Ascending aorta (tissue), 2 donors: ENCODE data around the gene MAFF. TPM values are rescaled to one million over a fixed set of nuclear protein-coding genes. Genes with fewer than 3 reads are reported as not detected.
A peak's percentile ranks its signal among the peaks of the same experiment; 100 is the strongest.

Source experiments
- DNase-seq, 2 donors: peaks; one replicate each; pipeline ENCODE4 v3.0.0-alpha.2; 2019; ENCODE audit warnings: low spot score in 2 of 2
- H3K27ac ChIP-seq, 2 donors: fragments of 200-600 bp; sonication (generic); one replicate each; pipeline ENCODE4 v1.5.1; 2016 to 2017; ENCODE audit warnings: mild to moderate bottlenecking in 1 of 2
- H3K27me3 ChIP-seq: fragments of 200-600 bp; sonication (generic); one replicate; pipeline ENCODE4 v1.5.1; 2017
- H3K36me3 ChIP-seq, 2 donors: fragments of 200-600 bp; sonication (generic); one replicate each; pipeline ENCODE4 v1.5.1; 2016
- H3K4me1 ChIP-seq, 2 donors: fragments of 200-600 bp; sonication (generic); one replicate each; pipeline ENCODE4 v1.5.1; 2016 to 2017; ENCODE audit warnings: mild to moderate bottlenecking in 1 of 2
- H3K4me3 ChIP-seq, 2 donors: fragments of 200-600 bp; sonication (generic); one replicate each; pipeline ENCODE4 v1.5.1; 2016 to 2017; ENCODE audit warnings: mild to moderate bottlenecking in 1 of 2
- H3K9me3 ChIP-seq, 2 donors: fragments of 200-600 bp; sonication (generic); one replicate each; pipeline ENCODE4 v1.5.1; 2016
- CTCF ChIP-seq, 3 experiments: fragments of 200-600 bp in 2 of 3; fragments of 450-650 bp in 1 of 3; sonication (generic) in 2 of 3; IDR thresholded peaks; one replicate each; pipeline ENCODE4 v1.5.1; 2016 to 2019; ENCODE audit warnings: antibody characterized with exemption in 3 of 3, mild to moderate bottlenecking in 1 of 3, moderate library complexity in 1 of 3
- intact Hi-C: fragments of 100-400 bp; cut with DNase I; formaldehyde crosslinking; loops from one replicate; pipeline ENCODE4 v1.15.1; 2023
- total RNA-seq: library from RNA; depleted of rRNA; stranded (reverse); fragments of >200 nt; gene quantifications from one replicate; pipeline ENCODE4 v1.1.0, GENCODE V29; 2016

MAFF gene
- total RNA-seq, 1 donor from 2014 or later = 183 TPM

GRCh38 chr22:38208551-38208968 is 6.8 kb downstream of the MAFF start:
- no peaks in the 10 kb centered on the region for H3K27me3 ChIP-seq
- no peaks in the 10 kb centered on the region for H3K9me3 ChIP-seq
- DNase-seq = no peak
- peaks cover 0 to 19% of the 10 kb centered on the region in 2 donors for H3K36me3 ChIP-seq
- intact Hi-C loops = no loop called here
- no peak overlapping the region for H3K27ac ChIP-seq
- TF ChIP-seq CTCF (IDR thresholded peaks at IDR 0.05) = no peak
- no peak overlapping the region for H3K4me3 ChIP-seq
- H3K4me1 ChIP-seq = peaks cover 17 to 25% of the 10 kb centered on the region in 2 donors

GRCh38 chr22:38211556-38211955 is 9.8 kb downstream of the MAFF start:
- H3K9me3 ChIP-seq = no peaks in the 10 kb centered on the region
- H3K4me1 ChIP-seq = peaks cover 6 to 18% of the 10 kb centered on the region in 2 donors
- intact Hi-C loops = no loop called here
- DNase-seq = no peak
- H3K4me3 ChIP-seq = no peak overlapping the region
- no peak overlapping the region for H3K27ac ChIP-seq
- peaks cover 3 to 40% of the 10 kb centered on the region in 2 donors for H3K36me3 ChIP-seq
- H3K27me3 ChIP-seq = no peaks in the 10 kb centered on the region
- TF ChIP-seq CTCF (IDR thresholded peaks at IDR 0.05) = no peak

- DNase-seq = no peak
- Histone ChIP-seq H3K27ac (peak overlapping the region in 1 of 2 donors; percentile 18), H3K4me3 (no peak overlapping the region), H3K36me3 (peaks cover 4 to 41% of the 10 kb centered on the region in 2 donors), H3K4me1 (peaks cover 6 to 18% of the 10 kb centered on the region in 2 donors), H3K27me3 (no peaks in the 10 kb centered on the region), H3K9me3 (no peaks in the 10 kb centered on the region)
- no peak for TF ChIP-seq CTCF (IDR thresholded peaks at IDR 0.05)
- intact Hi-C loops = no loop called here
These were observed 10.6 kb downstream of the MAFF start for GRCh38 chr22:38212442-38212841.

- Histone ChIP-seq H3K36me3 (peaks cover 4 to 34% of the 10 kb centered on the region in 2 donors), H3K27ac (peak overlapping the region; percentile 22 to 35), H3K27me3 (no peaks in the 10 kb centered on the region), H3K4me1 (peaks cover 12 to 22% of the 10 kb centered on the region in 2 donors), H3K9me3 (no peaks in the 10 kb centered on the region), H3K4me3 (no peak overlapping the region)
- TF ChIP-seq CTCF (IDR thresholded peaks at IDR 0.05) = no peak
- no peak for DNase-seq
- intact Hi-C loops = no loop called here
These were observed 11.7 kb downstream of the MAFF start for GRCh38 chr22:38213319-38213989.

GRCh38 chr22:38213990-38214301 is 12.2 kb downstream of the MAFF start:
- TF ChIP-seq CTCF (IDR thresholded peaks at IDR 0.05) = no peak
- Histone ChIP-seq H3K27me3 (no peaks in the 10 kb centered on the region), H3K4me3 (peak overlapping the region in 1 of 2 donors; percentile 50), H3K36me3 (peaks cover 4 to 30% of the 10 kb centered on the region in 2 donors), H3K9me3 (no peaks in the 10 kb centered on the region), H3K4me1 (peaks cover 16 to 27% of the 10 kb centered on the region in 2 donors), H3K27ac (peak overlapping the region; percentile 22 to 35)
- no peak for DNase-seq
- intact Hi-C loops = no loop called here
